Measurements from ENCODE around the gene URB2.
"Not testable (repeated sequence)": the region's sequence is repeated elsewhere in the genome, so short reads cannot be mapped to it uniquely, and the experiment has no call there.

The URB2 gene

DNA sequence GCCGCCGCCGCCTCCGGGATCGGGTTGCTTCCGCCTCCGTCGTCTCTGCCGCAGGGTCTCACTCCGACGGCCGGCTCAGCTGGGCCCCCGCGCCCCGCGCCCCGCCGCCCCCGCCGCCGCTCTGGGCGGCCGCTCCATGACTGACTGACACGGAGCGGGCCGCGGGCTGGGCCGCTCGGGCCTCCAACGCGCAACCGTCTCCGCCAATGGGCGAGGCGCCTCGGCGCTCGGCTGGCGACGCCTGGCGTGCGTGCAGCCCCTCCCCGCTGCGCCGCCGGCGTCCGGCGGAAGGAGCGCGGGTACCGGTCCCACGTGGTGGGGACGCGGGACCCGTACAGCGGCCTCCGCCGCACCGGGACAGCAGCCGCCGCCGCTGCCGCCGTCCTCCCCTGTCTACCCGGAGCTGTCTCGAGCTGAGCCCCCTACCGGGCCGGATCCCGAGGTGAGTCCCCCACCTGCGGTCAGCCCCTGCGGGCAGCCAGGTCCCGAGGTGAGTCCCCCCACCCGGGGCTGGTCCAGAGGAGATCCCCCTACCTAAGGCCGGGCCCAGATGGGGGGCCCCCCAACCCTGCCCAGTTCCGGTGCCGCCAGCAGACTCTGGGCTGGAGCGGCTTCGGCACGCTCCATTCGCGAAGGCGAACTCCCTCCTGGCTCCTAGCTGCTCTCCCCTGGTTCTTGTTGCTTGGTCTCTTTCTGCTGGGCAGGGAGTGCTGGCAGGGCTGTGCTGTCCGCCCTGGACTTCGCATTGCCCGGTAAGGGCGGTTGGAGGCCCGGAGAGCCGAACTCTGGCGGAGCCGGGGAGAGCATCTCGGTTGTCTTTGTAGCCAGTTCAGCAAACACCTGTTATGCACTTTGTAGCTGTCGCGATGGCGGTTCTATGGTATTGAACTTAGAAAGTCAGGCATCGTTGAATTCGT, at the start of gene URB2, which contains the start of gene TAF5L:
URB2 (plus strand) TSS at position 333 of the 917 bp plus-strand sequence. CDS start 1,387 bp downstream, outside the sequence.
TAF5L (minus strand) TSS at position 208 of the 917 bp plus-strand sequence. CDS start 11,640 bp downstream, outside the sequence.
- DNase-seq: peak; percentile 12 to 46

DNA sequence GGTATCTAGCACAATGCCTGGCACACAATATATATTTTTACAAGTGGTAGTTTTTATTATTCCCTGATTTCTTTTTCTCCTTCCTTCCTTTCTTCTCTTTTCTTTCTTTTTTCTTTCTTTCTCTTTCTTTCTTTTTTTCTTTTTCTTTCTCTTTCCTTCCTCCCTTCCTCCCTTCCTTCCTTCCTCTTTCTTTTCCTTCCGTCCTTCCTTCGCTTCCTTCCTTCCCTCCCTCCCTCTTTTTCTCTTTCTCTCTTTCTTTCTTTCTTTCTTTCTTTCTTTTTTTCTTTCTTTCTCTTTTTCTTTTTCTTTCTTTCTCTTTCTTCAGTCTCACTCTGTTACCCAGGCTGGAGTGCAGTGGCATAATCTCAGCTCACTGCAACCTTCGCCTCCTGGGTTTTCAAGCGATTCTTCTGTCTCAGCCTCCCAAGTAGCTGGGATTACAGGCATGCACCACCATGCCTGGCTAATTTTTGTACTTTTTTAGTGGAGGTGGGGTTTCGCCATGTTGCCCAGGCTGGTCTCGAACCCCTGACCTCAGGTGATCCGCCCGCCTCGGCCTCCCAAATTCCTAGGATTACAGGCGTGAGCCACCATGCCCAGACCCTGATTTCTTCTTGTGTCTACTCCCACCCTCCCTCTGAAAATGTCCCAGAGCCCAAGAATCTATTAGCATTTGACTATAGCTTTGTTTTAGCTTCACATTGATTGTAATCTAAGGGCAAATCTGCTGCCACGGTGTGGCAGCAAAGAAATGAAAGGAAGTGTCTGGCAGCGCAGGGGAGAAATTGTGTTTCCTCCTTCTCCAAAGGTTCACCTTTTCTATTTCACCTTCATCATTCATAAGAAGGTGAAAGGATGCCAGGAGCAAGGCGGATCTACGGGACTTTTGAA, 47.6 kb upstream of the URB2 start:
- no peak for DNase-seq

DNA sequence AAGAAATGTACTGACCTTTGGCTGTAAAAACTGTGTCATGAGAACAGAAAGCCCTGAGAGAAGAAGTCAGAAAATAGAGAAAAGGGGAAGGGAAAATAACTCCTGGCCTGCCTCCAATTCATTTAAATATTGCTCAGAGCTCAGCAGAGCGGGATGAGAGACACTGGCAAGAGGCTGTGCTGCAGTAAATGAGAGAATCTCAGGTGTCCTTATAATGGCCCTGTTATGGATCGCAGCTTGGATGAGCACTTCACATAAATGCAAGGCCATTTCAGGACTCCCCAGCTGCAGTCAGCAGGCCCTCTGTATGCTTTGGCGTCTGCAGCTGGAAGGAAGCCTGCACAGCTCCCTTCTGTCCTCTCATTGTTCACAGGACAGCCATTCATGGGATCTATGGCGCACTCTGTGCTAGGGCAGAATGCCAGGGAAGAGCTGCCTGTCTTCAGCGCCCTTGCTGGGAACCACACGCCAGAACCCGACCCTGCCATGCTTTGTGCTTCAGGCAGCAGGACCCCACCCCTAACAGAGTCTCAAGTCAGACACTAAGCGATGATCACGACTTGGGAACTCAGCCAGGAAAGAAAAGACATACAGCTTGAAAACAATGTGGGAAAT, 46.9 kb upstream of the URB2 start:
- DNase-seq: no peak

DNA sequence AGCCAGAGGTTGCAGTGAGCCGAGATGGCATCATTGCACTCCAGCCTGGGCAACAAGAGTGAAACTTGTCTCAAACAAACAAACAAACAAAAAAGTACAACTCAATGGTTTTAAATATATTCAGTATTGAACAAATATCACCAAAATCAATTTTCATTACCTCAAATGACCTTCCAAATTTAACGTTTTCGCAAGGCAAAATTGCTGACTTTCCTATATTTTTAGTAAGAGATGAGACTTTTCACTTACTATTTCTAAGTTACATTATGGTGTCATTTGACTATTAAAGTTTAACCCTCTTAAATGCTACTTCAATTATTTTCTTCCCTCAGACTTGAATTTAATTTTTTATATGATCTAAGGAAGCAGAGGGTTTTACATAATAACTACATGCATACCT, 44.6 kb upstream of the URB2 start:
- no peak for DNase-seq

DNA sequence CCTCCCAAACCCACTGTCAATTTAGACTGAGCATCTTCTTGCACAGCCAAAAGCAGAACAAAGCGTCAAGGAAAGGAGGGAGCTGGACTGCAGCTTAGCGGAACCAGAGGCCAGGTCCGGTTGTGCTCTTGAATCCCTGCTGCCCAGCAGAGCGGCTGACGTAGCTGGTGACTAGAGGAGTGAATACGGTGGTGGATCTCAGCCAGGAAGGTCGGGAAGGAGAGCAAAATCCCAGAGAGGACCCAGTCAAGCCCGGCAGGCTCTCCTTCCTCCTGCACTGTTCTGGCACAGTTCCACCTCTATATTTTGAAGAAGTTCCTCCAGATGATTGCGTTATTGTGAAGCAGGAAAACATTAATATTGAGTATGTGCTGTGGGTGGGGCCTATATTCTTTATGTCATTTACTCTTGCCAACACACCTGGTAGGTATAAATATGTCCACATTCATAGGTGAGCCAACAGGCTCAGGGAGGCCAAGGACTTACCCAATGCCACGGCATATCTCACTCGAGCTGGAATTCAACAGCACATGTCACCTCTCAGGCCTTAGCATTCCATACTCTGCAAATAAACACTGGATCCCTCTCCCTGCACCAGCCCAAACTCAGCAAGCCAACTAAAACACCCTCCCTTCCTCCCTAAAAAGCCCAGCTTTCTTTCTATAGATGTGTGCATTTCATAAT, 43.9 kb upstream of the URB2 start:
- DNase-seq: no peak

DNA sequence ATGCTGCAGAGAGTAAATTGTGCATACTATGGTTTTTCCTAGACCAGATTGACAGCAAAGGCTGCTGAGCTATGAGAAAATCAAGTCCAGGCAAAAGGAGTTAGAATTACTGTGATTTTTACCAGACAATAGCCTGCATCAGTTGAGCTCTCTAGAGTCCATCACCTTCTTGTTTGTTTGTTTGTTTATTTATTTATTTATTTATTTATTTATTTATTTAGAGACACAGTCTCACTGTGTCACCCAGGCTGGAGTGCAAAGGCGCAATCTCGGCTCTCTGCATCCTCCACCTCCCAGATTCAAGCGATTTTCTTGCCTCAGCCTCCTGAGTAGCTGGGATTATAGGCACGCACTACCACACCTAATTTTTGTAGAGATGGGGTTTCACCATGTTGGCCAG, 43.3 kb upstream of the URB2 start:
- no peak for DNase-seq

DNA sequence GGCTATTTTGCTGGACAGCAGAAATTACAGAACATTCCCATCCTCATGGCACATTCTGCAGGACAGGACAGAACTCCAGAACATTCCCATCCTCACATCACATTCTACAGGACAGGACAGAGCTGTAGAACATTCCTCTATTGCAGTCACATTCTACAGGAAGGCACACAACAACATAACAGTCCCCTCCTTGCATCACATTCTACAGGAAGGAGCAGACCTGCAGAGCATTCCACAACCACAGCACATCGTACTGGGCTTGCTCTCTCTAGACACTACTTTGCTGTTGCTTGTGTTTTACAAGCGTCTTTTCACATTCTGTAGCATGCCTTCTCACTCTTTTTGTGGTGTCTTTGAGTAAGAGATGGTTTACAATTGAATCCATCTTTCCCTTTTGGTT, 40.7 kb upstream of the URB2 start:
- DNase-seq: no peak

DNA sequence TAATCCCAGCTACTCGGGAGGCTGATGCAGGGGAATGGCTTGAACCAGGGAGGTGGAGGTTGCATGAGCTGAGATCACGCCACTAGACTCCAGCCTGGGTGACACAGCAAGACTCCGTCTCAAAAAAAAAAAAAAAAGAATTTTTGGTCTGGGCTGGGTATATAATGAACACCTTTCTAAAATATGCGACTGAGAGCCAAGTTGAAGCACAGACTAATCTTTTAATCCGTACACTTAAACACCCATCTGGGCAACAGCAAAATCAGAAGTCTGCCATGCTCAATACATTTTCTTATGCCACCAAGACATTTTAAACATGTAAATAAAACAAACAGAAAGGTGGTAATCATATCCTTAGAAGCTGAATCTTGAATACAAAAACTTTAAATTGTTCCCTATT, 35.9 kb upstream of the URB2 start:
- DNase-seq: no peak

DNA sequence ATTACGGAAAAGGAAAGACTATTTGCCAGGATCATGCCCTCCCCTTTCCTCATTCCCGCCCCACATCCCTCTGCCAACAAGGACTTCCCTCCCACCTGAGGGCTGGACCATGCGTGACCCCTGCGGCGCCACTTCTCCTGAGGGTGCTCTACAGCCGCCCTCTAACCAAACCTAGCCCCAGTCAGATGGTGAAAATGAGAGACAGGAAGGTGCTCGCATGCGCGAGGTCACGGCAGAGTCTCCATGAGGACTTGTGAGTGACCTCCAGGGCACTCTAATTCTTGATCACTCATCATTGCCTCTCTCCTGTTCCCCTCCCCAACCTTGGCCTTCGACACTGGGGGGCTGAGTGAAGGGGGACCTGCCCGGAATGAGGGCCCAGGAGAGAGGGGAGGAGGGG, 32.2 kb upstream of the URB2 start:
- no peak for DNase-seq

DNA sequence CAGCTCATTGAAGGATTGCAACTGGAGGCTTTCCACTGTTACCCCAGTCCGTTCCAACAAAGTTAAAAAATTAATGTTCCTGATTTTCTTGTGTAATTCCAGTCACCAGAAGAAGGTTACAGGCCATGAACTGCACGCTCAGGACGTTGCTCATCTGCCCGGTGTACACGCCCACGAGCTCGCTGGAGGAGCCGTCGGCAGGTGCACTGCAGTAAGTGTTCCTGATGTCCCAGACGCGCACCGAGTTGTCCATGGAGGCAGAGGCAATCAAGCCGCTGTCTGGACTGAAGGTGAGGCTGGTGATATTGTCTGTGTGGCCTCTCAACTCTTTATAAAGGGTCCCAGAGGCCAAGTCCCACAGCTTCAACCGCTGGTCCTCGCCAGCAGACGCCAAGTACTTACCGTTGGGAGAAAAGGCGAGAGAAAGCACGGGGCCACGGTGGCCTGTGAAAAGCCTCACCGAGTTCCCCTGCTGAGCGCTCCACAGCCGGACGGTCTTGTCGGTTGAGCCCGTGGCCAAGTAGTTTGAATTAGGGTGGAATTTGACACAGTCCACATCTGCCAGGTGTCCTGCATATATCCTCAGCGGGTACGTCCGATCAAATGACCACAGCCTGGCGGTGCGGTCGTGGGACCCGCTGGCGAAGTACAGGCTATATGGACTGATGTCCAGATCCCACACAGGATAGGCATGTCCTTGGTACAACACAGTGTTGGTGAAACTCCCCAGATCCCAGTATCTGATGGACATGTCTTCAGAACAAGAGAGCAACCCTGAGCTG, 31.6 kb upstream of the URB2 start:
- no peak for DNase-seq

DNA sequence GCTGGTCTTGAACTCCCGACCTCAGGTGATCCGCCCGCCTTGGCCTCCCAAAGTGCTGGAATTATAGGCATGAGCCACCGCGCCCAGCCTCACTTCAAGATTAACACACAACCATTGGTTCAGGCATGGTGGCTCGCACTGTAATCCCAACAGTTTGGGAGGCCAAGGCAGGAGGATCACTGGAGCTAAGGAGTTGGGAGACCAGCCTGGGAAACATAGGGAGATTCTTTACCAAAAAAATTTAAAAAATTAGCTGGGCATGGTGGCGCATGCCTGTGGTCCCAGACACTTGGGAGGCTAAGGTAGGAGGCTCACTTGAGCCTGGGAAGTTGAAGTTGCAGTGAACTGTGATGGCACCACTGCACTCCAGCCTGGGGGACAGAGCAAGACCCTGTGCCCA, 30.2 kb upstream of the URB2 start:
- not testable (repeated sequence) for DNase-seq

DNA sequence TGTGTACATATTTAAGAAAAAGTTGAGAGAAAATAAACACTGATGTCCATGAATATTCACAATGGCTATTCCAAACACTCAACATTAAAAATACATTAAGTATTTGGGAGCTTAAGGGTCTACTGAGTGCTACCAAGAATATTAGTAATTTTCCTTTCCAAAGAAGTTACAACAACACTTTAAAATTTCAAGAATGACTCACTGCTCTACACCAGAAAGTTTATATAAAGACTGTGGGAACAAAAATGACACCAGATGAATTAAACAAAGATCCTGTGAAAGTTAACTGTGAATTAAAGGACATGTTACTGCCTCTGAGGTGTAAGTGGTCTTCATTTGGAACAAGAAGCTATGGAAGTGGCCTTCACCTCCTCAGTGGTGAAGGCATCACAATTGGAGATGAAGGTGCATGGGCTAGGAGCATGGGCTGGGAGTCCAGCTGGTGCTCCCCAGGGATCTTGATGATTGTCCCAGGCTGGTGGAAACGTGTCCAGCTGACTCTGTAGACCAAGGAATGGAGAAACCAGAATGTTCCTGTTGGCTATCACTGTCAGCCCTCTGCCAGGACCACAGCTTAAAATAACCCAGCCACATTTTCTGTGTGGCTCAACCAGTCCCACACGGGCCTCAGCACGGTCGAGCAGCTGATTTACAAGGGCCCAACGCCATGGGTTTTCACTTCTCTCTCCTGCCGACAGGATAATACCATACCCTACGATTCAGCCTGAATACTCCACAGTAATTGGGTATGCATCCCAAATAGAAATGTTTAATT, 28.9 kb upstream of the URB2 start:
- no peak for DNase-seq

DNA sequence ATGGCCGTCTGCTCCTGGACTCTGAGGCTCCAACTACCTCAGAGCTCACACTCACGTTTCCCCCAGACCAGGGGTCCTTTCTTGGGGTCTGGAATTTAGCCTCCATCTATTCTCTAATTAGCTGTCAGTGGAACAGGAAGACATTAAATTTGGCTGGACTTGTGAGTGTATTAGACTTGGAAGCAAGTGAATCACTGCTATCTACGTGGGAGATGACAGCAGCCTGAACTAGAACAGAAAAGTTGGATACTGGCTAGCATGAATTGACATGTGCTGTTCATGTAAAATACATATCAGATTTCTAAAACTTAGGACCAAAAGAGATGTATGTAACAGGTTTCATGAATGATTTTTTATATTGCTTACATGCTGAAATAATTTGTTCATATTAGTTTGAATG, 28.2 kb upstream of the URB2 start:
- no peak for DNase-seq

DNA sequence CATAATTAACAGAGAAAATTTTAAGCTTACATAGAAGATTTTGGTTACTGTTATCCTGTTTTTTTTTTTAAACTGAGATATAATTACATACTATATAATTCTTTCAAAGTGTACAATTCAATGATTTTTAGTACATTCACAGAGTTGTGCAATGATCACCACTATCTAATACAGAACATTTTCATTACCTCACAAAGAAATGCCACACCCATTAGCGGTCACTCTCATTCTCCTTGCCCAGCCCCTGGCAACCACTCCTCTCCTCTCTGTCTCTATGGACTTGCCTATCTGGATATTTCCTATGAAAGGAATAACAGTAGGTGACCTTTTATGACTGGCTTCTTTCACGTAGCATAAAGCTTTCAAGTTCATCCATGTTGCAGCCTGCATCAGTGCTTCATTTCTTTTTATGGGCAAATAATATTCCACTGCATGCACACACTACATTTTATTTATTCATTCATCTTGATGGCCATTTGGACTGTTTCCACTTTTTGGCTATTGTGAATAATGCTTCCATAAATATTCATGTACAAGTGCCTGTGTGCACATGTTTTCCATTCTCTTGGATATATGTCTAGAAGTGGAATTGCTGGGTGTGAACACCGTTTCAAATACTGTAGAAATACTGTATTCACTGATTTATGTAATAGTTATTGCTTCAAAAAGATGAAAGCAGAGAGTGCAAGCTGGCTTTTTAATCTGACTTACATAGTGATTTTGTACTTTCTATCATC, 26.7 kb upstream of the URB2 start:
- no peak for DNase-seq

DNA sequence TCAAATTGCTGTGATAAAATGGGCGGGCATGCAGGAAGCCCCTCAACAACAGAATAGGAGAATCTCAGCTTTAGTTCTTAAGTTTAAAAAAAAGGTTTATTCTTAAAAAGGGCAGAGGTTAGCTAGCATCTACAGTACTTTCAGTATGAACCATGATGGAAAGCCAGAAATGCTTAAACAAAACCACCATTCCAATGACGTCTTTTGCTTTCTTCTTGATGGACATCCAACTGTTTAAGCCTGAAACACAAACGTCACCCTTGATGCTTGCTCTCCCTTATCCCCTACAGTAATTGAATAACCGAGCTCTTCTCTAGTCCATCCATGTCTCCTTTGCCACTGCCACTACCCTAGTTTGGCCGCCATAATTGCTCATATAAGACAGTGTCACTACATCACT, 25.8 kb upstream of the URB2 start:
- DNase-seq: no peak

DNA sequence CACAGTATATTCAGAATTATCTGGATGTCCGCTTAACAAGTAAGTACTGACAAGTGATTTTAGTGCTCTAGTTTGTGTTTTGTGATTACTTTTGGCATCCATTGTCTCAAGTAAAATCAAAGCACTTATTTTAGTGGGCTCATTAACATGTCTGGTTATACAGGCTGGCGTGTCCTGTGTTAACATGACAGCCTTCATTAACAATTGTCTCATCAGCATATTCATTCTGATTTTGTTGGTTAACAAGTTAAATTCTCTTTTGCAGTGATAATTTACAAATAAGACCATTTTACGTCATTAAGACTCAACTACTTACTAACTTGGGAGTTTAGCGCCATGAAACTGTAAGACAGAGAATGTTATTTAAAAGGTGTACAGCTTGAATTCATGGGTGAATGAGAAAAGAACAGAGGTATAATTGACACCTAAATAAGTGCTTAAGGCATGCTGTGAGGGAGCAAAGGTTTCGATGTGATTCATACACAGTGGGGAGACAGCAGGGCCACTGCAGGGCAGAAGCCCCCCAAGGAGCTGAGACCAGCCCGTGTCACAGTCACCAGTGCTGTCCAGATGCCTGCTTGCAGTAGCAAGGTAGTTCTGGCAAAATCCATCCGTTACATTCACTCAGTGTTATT, 22.6 kb upstream of the URB2 start:
- no peak for DNase-seq

DNA sequence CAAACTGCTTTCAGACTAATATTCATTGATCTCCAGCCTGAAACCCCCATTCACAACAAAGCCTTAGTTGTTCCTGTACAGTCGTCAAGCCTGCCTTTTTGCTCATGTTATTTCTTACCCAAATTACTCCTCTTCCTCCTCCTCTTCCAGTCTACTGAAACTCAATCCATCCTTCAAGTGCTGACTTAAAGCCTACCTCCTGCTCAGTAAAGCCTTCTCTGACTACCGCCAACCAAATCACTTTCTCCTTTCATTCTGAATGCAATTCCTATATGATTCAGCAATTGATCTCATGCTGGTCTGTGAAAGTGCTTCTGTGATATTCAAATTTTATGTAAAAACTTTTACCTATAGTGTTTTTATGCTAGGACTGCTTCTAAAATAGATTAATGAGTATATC, 18.7 kb upstream of the URB2 start:
- DNase-seq: no peak

DNA sequence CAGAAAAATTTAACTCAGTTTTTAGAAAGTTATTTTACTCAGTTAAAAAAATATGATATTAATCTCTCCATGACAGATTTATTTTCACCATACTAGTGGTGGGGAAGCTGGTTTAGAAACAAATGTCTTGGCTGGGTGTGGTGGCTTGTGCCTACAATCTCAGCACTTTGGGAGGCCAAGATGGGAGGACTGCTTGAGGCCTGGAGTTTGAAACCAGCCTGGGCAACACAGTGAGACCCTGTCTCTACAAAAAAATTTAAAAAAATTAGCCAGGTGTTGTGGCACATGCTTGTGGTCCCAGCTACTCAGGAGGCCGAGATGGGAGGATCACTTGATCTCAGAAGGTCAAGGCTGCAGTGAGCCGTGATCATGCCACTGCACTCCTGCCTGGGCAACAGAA, 17.5 kb upstream of the URB2 start:
- no peak for DNase-seq

DNA sequence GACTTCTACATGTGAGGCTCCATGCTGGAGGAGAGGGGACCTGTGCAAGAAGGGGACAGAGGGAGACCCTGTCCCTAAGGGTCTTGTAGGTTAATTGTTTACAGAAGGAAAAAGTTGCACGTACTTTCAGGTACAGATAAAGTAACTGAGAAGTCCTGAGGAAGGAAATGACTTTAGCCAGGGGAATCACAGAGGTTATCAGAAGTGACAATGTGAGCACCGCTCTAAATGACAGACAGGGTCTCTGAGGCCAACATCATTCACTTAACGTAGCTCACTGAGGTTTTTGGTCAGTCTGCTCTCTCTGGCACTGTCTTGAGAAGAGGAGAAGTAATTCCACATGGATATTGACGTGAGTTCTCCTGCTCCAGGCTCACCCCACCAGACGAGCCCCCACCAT, 12.1 kb upstream of the URB2 start:
- DNase-seq: no peak

DNA sequence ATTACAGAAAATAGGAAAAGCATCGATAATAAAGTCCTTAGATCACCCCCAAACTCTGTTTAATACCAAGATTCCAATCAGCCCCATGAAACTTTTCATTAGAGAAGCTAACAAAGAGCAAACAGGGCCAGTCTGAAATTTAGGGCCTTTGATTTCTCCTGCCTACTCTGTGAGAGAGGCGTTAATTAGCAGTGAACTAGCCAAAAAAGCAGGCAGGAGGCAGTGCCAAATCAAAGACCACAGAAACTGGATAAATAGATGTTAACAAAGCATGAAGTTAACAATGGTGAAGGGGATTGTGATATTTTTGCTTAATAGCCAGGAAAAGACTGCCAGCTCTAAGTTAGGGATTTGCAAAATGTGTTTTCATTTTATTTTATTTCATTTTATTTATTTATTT, 11.3 kb upstream of the URB2 start:
- DNase-seq: no peak
